GM21717 (cell line): Measurements from ENCODE around the gene MMD.
"Not testable (repeated sequence)": the region's sequence is repeated elsewhere in the genome, so short reads cannot be mapped to it uniquely, and the experiment has no call there.

Source experiments
- ATAC-seq: cut with Tn5 transposase; IDR thresholded peaks from one replicate; pipeline ENCODE4 v1.9.1; 2021; ENCODE audit warnings: mild to moderate bottlenecking, moderate library complexity; ENCODE audit not compliant: unreplicated experiment

Gene MMD

GRCh38 chr17:55398689-55399088, 22.9 kb downstream of the MMD start:
- no peak for ATAC-seq

- ATAC-seq, result no peak
Measured at GRCh38 chr17:55395803-55396505, 25.7 kb downstream of the MMD start.

GRCh38 chr17:55394357-55395021, 27.1 kb downstream of the MMD start:
- no peak for ATAC-seq

- no peak for ATAC-seq
Measured at GRCh38 chr17:55391764-55392467, 29.7 kb downstream of the MMD start.

GRCh38 chr17:55391244-55391757, 30.3 kb downstream of the MMD start:
- ATAC-seq, result no peak

GRCh38 chr17:55390364-55390977, 31.2 kb downstream of the MMD start:
- no peak for ATAC-seq

- not testable (repeated sequence) for ATAC-seq
Measured at GRCh38 chr17:55389715-55390114, 31.9 kb downstream of the MMD start.

- ATAC-seq, result no peak
Measured at GRCh38 chr17:55388842-55389241, 32.8 kb downstream of the MMD start.

GRCh38 chr17:55386796-55387332, 34.8 kb downstream of the MMD start:
- ATAC-seq, result no peak

GRCh38 chr17:55384643-55385232, 36.9 kb downstream of the MMD start:
- ATAC-seq, result no peak

- ATAC-seq, result no peak
Measured at GRCh38 chr17:55383771-55384642, 37.6 kb downstream of the MMD start.

GRCh38 chr17:55381017-55381770, 40.4 kb downstream of the MMD start:
- no peak for ATAC-seq

GRCh38 chr17:55377671-55378275, 43.9 kb downstream of the MMD start:
- ATAC-seq, result no peak

GRCh38 chr17:55368706-55369105, 52.9 kb downstream of the MMD start:
- ATAC-seq, result no peak

GRCh38 chr17:55366020-55366481, 55.6 kb downstream of the MMD start:
- ATAC-seq, result no peak

- ATAC-seq, result no peak
Measured at GRCh38 chr17:55363033-55363432, 58.6 kb downstream of the MMD start.

GRCh38 chr17:55360971-55361370, 60.7 kb downstream of the MMD start:
- ATAC-seq, result no peak
